Measurements from ENCODE around the gene OR6J1. TPM values are rescaled to one million over a fixed set of nuclear protein-coding genes. Genes with fewer than 3 reads are reported as not detected.
A peak's percentile ranks its signal among the peaks of the same experiment; 100 is the strongest.

The OR6J1 gene
- total and polyA plus RNA-seq, 8 donors: not detected

- H3K36me3 ChIP-seq: no peaks in the 10 kb centered on the region
- TF ChIP-seq POLR2AphosphoS5 (IDR thresholded peaks at IDR 0.05) (no peak), POLR2A (IDR thresholded peaks at IDR 0.05) (no peak), CTCF (IDR thresholded peaks at IDR 0.05) (no peak), EP300 (IDR thresholded peaks at IDR 0.05) (no peak)
- H3K27ac ChIP-seq: peak overlapping the region in 1 of 5 donors; percentile 12
- H3K9me3 ChIP-seq: no peaks in the 10 kb centered on the region
- DNase-seq: peak in 1 of 2 donors; percentile 31
- H3K4me3 ChIP-seq: no peak overlapping the region
- no peaks in the 10 kb centered on the region for H3K27me3 ChIP-seq
- intact Hi-C loops (cut with DNase I; ENCODE audit: low total_unique reads): no loop called here
- no peaks in the 10 kb centered on the region for H3K4me1 ChIP-seq
These were observed 24.3 kb upstream of the OR6J1 start for GRCh38 chr14:22668417-22668816.

DNA sequence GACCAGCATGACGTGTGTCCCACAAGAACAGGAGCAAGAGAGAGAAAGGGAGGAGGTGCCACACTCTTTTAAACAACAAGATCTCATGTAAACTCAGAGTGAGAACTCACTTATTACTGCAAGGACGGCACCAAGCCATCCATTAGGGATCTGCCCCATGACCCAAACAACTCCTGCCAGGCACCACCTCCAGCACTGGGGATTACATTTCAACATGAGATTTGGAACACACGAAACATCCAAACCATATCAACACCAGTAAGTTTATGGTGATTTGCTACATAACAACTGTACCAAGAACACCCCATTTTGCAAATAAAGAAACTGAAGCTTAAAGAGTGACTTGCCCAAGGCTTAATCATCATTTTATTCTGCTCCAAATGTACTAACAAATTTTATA lies 23.7 kb upstream of the OR6J1 start:
- Histone ChIP-seq H3K9me3 (no peaks in the 10 kb centered on the region), H3K4me1 (no peaks in the 10 kb centered on the region), H3K27me3 (no peaks in the 10 kb centered on the region), H3K27ac (no peak overlapping the region), H3K4me3 (no peak overlapping the region), H3K36me3 (no peaks in the 10 kb centered on the region)
- WGBS, 5 donors: 71 to 86% (median 73%) methylated on average over 3 of the region's 3 CpGs
- intact Hi-C loops (cut with DNase I; ENCODE audit: low total_unique reads): no loop called here
- no peak for TF ChIP-seq POLR2AphosphoS5 (IDR thresholded peaks at IDR 0.05)
- no peak for TF ChIP-seq CTCF (IDR thresholded peaks at IDR 0.05)
- TF ChIP-seq POLR2A (IDR thresholded peaks at IDR 0.05): no peak
- no peak for TF ChIP-seq EP300 (IDR thresholded peaks at IDR 0.05)
- DNase-seq: no peak

- no peaks in the 10 kb centered on the region for H3K4me1 ChIP-seq
- no peak for DNase-seq
- H3K27me3 ChIP-seq: no peaks in the 10 kb centered on the region
- no peak overlapping the region for H3K4me3 ChIP-seq
- H3K36me3 ChIP-seq: no peaks in the 10 kb centered on the region
- 84 to 92% (median 87%) methylated on average over 5 of the region's 5 CpGs for WGBS, 5 donors
- intact Hi-C loops (cut with DNase I; ENCODE audit: low total_unique reads): no loop called here
- no peak overlapping the region for H3K27ac ChIP-seq
- no peak for TF ChIP-seq EP300 (IDR thresholded peaks at IDR 0.05)
- TF ChIP-seq POLR2AphosphoS5 (IDR thresholded peaks at IDR 0.05): no peak
- no peak for TF ChIP-seq CTCF (IDR thresholded peaks at IDR 0.05)
- no peak for TF ChIP-seq POLR2A (IDR thresholded peaks at IDR 0.05)
- no peaks in the 10 kb centered on the region for H3K9me3 ChIP-seq
These were observed 22.2 kb upstream of the OR6J1 start for GRCh38 chr14:22666203-22666893.

DNA sequence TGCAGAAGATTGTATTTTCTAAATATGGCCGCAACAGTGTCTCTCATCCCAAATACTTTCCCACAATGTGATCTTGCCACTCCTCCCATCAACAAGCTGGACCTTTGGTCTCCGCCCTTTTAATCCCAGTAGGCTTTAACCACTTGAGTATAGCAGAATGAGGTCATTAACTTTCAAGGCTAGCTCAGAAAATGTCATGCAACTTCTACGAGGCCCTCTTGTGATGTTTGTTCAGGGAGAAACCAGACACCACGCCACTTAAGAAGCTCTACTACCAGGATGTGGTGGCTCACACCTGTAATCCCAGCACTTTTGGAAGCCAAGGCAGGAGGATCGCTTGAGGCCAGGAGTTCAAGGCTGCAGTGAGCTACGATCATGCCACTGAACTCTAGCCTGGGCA lies 20.1 kb upstream of the OR6J1 start:
- WGBS, 5 donors: 70 to 79% (median 73%) methylated on average over 6 of the region's 6 CpGs
- Histone ChIP-seq H3K4me1 (no peaks in the 10 kb centered on the region), H3K9me3 (no peaks in the 10 kb centered on the region), H3K27ac (no peak overlapping the region), H3K27me3 (no peaks in the 10 kb centered on the region), H3K4me3 (no peak overlapping the region), H3K36me3 (no peaks in the 10 kb centered on the region)
- intact Hi-C loops (cut with DNase I; ENCODE audit: low total_unique reads): no loop called here
- TF ChIP-seq POLR2AphosphoS5 (IDR thresholded peaks at IDR 0.05) (no peak), EP300 (IDR thresholded peaks at IDR 0.05) (no peak)
- peak in 1 of 2 donors; percentile 12 for DNase-seq

- no peak for DNase-seq
- H3K27me3 ChIP-seq: no peaks in the 10 kb centered on the region
- no peaks in the 10 kb centered on the region for H3K9me3 ChIP-seq
- peaks cover 0 to 7% (median 0%) of the 10 kb centered on the region in 4 donors for H3K4me1 ChIP-seq
- intact Hi-C loops (cut with DNase I; ENCODE audit: low total_unique reads): no loop called here
- TF ChIP-seq POLR2AphosphoS5 (IDR thresholded peaks at IDR 0.05) (no peak), EP300 (IDR thresholded peaks at IDR 0.05) (no peak), CTCF (IDR thresholded peaks at IDR 0.05) (no peak), POLR2A (IDR thresholded peaks at IDR 0.05) (no peak)
- no peak overlapping the region for H3K27ac ChIP-seq
- no peak overlapping the region for H3K4me3 ChIP-seq
- no peaks in the 10 kb centered on the region for H3K36me3 ChIP-seq
- 94 to 100% (median 95%) methylated on average over 4 of the region's 4 CpGs for WGBS, 5 donors
These were observed 16.5 kb upstream of the OR6J1 start for GRCh38 chr14:22660654-22661053.
